ENCODE data around the gene PTH2. TPM values are rescaled to one million over a fixed set of nuclear protein-coding genes. Genes with fewer than 3 reads are reported as not detected.
"Not testable (repeated sequence)": the region's sequence is repeated elsewhere in the genome, so short reads cannot be mapped to it uniquely, and the experiment has no call there.

The PTH2 gene
- total RNA-seq = not detected

GRCh38 chr19:49423071-49423984, at the start of gene PTH2:
PTH2 (minus strand) TSS chr19:49423441; CDS start chr19:49423339, 102 bp downstream.
- Mint-ChIP-seq H3K9me3 (no peaks in the 10 kb centered on the region), H3K27me3 (peaks cover 96% of the 10 kb centered on the region), H3K4me3 (peak within 1 kb of the TSS; percentile 63), H3K4me1 (peaks cover 36% of the 10 kb centered on the region), H3K27ac (no peak within 1 kb of the TSS), H3K36me3 (no peaks in the 10 kb centered on the region)
- no peak for DNase-seq

- no peaks in the 10 kb centered on the region for H3K9me3 Mint-ChIP-seq
- H3K36me3 Mint-ChIP-seq = peaks cover 31% of the 10 kb centered on the region
- H3K27ac Mint-ChIP-seq = peak overlapping the region; percentile 95
- peaks cover 59% of the 10 kb centered on the region for H3K4me1 Mint-ChIP-seq
- peak overlapping the region; percentile 98 for H3K4me3 Mint-ChIP-seq
- DNase-seq = no peak
- no peaks in the 10 kb centered on the region for H3K27me3 Mint-ChIP-seq
Measured at GRCh38 chr19:49472936-49473335, 49.7 kb upstream of the PTH2 start.

- DNase-seq = no peak
- peaks cover 50% of the 10 kb centered on the region for H3K4me1 Mint-ChIP-seq
- H3K27ac Mint-ChIP-seq = peak overlapping the region; percentile 81
- no peaks in the 10 kb centered on the region for H3K9me3 Mint-ChIP-seq
- H3K36me3 Mint-ChIP-seq = peaks cover 19% of the 10 kb centered on the region
- no peak overlapping the region for H3K4me3 Mint-ChIP-seq
- H3K27me3 Mint-ChIP-seq = no peaks in the 10 kb centered on the region
Measured at GRCh38 chr19:49470615-49470978, 47.4 kb upstream of the PTH2 start.

- peak overlapping the region; percentile 81 for H3K27ac Mint-ChIP-seq
- H3K27me3 Mint-ChIP-seq = no peaks in the 10 kb centered on the region
- peak; percentile 89 for DNase-seq
- H3K9me3 Mint-ChIP-seq = no peaks in the 10 kb centered on the region
- peaks cover 45% of the 10 kb centered on the region for H3K4me1 Mint-ChIP-seq
- peaks cover 16% of the 10 kb centered on the region for H3K36me3 Mint-ChIP-seq
- no peak overlapping the region for H3K4me3 Mint-ChIP-seq
Measured at GRCh38 chr19:49469828-49470614, 46.8 kb upstream of the PTH2 start.

- peak; percentile 78 for DNase-seq
- Mint-ChIP-seq H3K4me3 (peak overlapping the region; percentile 47), H3K9me3 (no peaks in the 10 kb centered on the region), H3K27me3 (no peaks in the 10 kb centered on the region), H3K27ac (peak overlapping the region; percentile 97), H3K36me3 (peaks cover 22% of the 10 kb centered on the region), H3K4me1 (peaks cover 44% of the 10 kb centered on the region)
Measured at GRCh38 chr19:49468746-49469447, 45.7 kb upstream of the PTH2 start.

GRCh38 chr19:49468199-49468598, 45.0 kb upstream of the PTH2 start:
- no peak for DNase-seq
- no peaks in the 10 kb centered on the region for H3K27me3 Mint-ChIP-seq
- H3K9me3 Mint-ChIP-seq = no peaks in the 10 kb centered on the region
- H3K4me3 Mint-ChIP-seq = no peak overlapping the region
- peaks cover 39% of the 10 kb centered on the region for H3K4me1 Mint-ChIP-seq
- peaks cover 22% of the 10 kb centered on the region for H3K36me3 Mint-ChIP-seq
- H3K27ac Mint-ChIP-seq = peak overlapping the region; percentile 97

GRCh38 chr19:49465371-49465770, 42.1 kb upstream of the PTH2 start:
- DNase-seq = no peak
- Mint-ChIP-seq H3K27me3 (no peaks in the 10 kb centered on the region), H3K9me3 (no peaks in the 10 kb centered on the region), H3K36me3 (peaks cover 17% of the 10 kb centered on the region), H3K4me1 (peaks cover 19% of the 10 kb centered on the region), H3K4me3 (no peak overlapping the region), H3K27ac (peak overlapping the region; percentile 51)

- H3K9me3 Mint-ChIP-seq = no peaks in the 10 kb centered on the region
- H3K27ac Mint-ChIP-seq = no peak overlapping the region
- DNase-seq = no peak
- H3K4me3 Mint-ChIP-seq = no peak overlapping the region
- H3K36me3 Mint-ChIP-seq = peaks cover 19% of the 10 kb centered on the region
- no peaks in the 10 kb centered on the region for H3K27me3 Mint-ChIP-seq
- H3K4me1 Mint-ChIP-seq = peaks cover 8% of the 10 kb centered on the region
Measured at GRCh38 chr19:49463960-49464740, 40.9 kb upstream of the PTH2 start.

- DNase-seq = no peak
- Mint-ChIP-seq H3K4me3 (no peak overlapping the region), H3K36me3 (peaks cover 14% of the 10 kb centered on the region), H3K27me3 (no peaks in the 10 kb centered on the region), H3K9me3 (no peaks in the 10 kb centered on the region), H3K4me1 (no peaks in the 10 kb centered on the region), H3K27ac (no peak overlapping the region)
Measured at GRCh38 chr19:49462492-49462891, 39.3 kb upstream of the PTH2 start.

GRCh38 chr19:49461656-49462055, 38.4 kb upstream of the PTH2 start:
- H3K36me3 Mint-ChIP-seq = peaks cover 14% of the 10 kb centered on the region

GRCh38 chr19:49461130-49461529, 37.9 kb upstream of the PTH2 start:
- H3K4me3 Mint-ChIP-seq, DNase-seq, H3K27me3 Mint-ChIP-seq, H3K9me3 Mint-ChIP-seq, H3K4me1 Mint-ChIP-seq, H3K27ac Mint-ChIP-seq: not testable (repeated sequence)
- peaks cover 14% of the 10 kb centered on the region for H3K36me3 Mint-ChIP-seq

More at GRCh38 chr19:49461656-49462055, 38.4 kb upstream of the PTH2 start:
- Mint-ChIP-seq H3K9me3 (no peaks in the 10 kb centered on the region), H3K4me1 (no peaks in the 10 kb centered on the region), H3K4me3 (no peak overlapping the region), H3K27ac (no peak overlapping the region), H3K27me3 (no peaks in the 10 kb centered on the region)
- DNase-seq = no peak

- H3K4me3 Mint-ChIP-seq = no peak overlapping the region
- H3K9me3 Mint-ChIP-seq = no peaks in the 10 kb centered on the region
- H3K27me3 Mint-ChIP-seq = no peaks in the 10 kb centered on the region
- no peak overlapping the region for H3K27ac Mint-ChIP-seq
- DNase-seq = no peak
- peaks cover 10% of the 10 kb centered on the region for H3K36me3 Mint-ChIP-seq
- peaks cover 6% of the 10 kb centered on the region for H3K4me1 Mint-ChIP-seq
Measured at GRCh38 chr19:49459388-49459787, 36.1 kb upstream of the PTH2 start.

GRCh38 chr19:49458567-49458903, 35.3 kb upstream of the PTH2 start:
- no peak overlapping the region for H3K27ac Mint-ChIP-seq
- no peaks in the 10 kb centered on the region for H3K27me3 Mint-ChIP-seq
- no peak overlapping the region for H3K4me3 Mint-ChIP-seq

GRCh38 chr19:49456326-49456725, 33.1 kb upstream of the PTH2 start:
- DNase-seq = no peak

More at GRCh38 chr19:49458567-49458903, 35.3 kb upstream of the PTH2 start:
- Mint-ChIP-seq H3K36me3 (peaks cover 12% of the 10 kb centered on the region), H3K4me1 (peaks cover 10% of the 10 kb centered on the region), H3K9me3 (no peaks in the 10 kb centered on the region)
- DNase-seq = no peak

More at GRCh38 chr19:49456326-49456725, 33.1 kb upstream of the PTH2 start:
- H3K36me3 Mint-ChIP-seq = peaks cover 16% of the 10 kb centered on the region
- peak overlapping the region; percentile 28 for H3K27ac Mint-ChIP-seq
- H3K4me3 Mint-ChIP-seq = no peak overlapping the region
- H3K9me3 Mint-ChIP-seq = no peaks in the 10 kb centered on the region
- peaks cover 22% of the 10 kb centered on the region for H3K4me1 Mint-ChIP-seq
- H3K27me3 Mint-ChIP-seq = no peaks in the 10 kb centered on the region
